Thymus (tissue), 11 donors: ENCODE measurements around the gene PML. TPM values are rescaled to one million over a fixed set of nuclear protein-coding genes. Genes with fewer than 3 reads are reported as not detected.
"Not testable (repeated sequence)": the region's sequence is repeated elsewhere in the genome, so short reads cannot be mapped to it uniquely, and the experiment has no call there.

Experiments
- DNase-seq, 9 donors: peaks; one replicate each; pipeline ENCODE4 v3.0.0-alpha.2; 2013; ENCODE audit warnings: low spot score in 9 of 9, low read depth in 6 of 9, missing footprints in 1 of 9
- H3K27ac ChIP-seq, 2 donors: one replicate each; pipeline ENCODE4 v1.5.1; 2013; ENCODE audit warnings: control low read depth in 1 of 2, low read depth in 1 of 2, low read length in 1 of 2, mild to moderate bottlenecking in 1 of 2, moderate library complexity in 1 of 2
- H3K27me3 ChIP-seq, 2 donors: one replicate each; pipeline ENCODE4 v1.5.1; 2013; ENCODE audit warnings: low read length in 1 of 2; ENCODE audit not compliant: control insufficient read depth in 2 of 2, insufficient read depth in 1 of 2
- H3K36me3 ChIP-seq, 2 donors: one replicate each; pipeline ENCODE4 v1.5.1; 2013; ENCODE audit warnings: low read length in 1 of 2, mild to moderate bottlenecking in 1 of 2, moderate library complexity in 1 of 2; ENCODE audit not compliant: control insufficient read depth in 2 of 2, insufficient read depth in 2 of 2
- H3K4me1 ChIP-seq, 2 donors: one replicate each; pipeline ENCODE4 v1.5.1; 2013; ENCODE audit warnings: low read length in 2 of 2; ENCODE audit not compliant: control insufficient read depth in 2 of 2, insufficient read depth in 2 of 2
- H3K4me3 ChIP-seq, 2 donors: one replicate each; pipeline ENCODE4 v1.5.1; 2013; ENCODE audit warnings: low read length in 2 of 2, control low read depth in 1 of 2, mild to moderate bottlenecking in 1 of 2
- H3K9me3 ChIP-seq, 2 donors: one replicate each; pipeline ENCODE4 v1.5.1; 2013; ENCODE audit warnings: low read length in 1 of 2, mild to moderate bottlenecking in 1 of 2; ENCODE audit not compliant: control insufficient read depth in 2 of 2, insufficient read depth in 1 of 2
- WGBS: extraction: QIAGEN DNeasy Blood & Tissue Kit; methylation state at CpG from one replicate; pipeline ENCODE4 v1.1.7; 2013; 5-methylcytosine and 5-hydroxymethylcytosine counted together
- polyA plus RNA-seq: library from polyadenylated mRNA; stranded (reverse); fragments of 200-250 nt; gene quantifications from one replicate; pipeline ENCODE4 v1.2.3, GENCODE V29; 2013
- total RNA-seq: library from RNA; stranded (reverse); fragments of 120-200 nt; gene quantifications from one replicate; pipeline ENCODE4 v1.2.4, GENCODE V29; 2013
- donor health status: healthy.

The PML gene
- total and polyA plus RNA-seq, 2 donors, result 13.0 to 35.7 TPM

- WGBS, result no CpG with 5 or more reads among the region's 27 CpGs
- not testable (repeated sequence) for H3K27me3 ChIP-seq, H3K4me1 ChIP-seq, H3K9me3 ChIP-seq, H3K36me3 ChIP-seq, H3K4me3 ChIP-seq, DNase-seq, H3K27ac ChIP-seq
Measured at GRCh38 chr15:74096753-74097474, 102.4 kb downstream of the PML start.

Other genes starting within 250 kb of the PML start
- gene INSYN1, start 241.4 kb upstream of the PML start, total RNA-seq, result 0.61 TPM
- gene INSYN1, start 241.4 kb upstream of the PML start, polyA plus RNA-seq, result 1.1 TPM
- not detected for gene TBC1D21, start 121.2 kb upstream of the PML start, total RNA-seq
- 0.05 TPM for gene TBC1D21, start 121.2 kb upstream of the PML start, polyA plus RNA-seq
- gene LOXL1, start 68.3 kb upstream of the PML start, total RNA-seq, result 6.6 TPM
- gene LOXL1, start 68.3 kb upstream of the PML start, polyA plus RNA-seq, result 6.7 TPM
- gene STOML1, start 2.4 kb upstream of the PML start, total RNA-seq, result 13.0 TPM
- 19.1 TPM for gene STOML1, start 2.4 kb upstream of the PML start, polyA plus RNA-seq
- 0.09 TPM for gene GOLGA6A, start 87.8 kb downstream of the PML start, total RNA-seq
- gene GOLGA6A, start 87.8 kb downstream of the PML start, polyA plus RNA-seq, result 0.09 TPM
- gene ISLR2, start 135.9 kb downstream of the PML start, total RNA-seq, result 0.19 TPM
- gene ISLR2, start 135.9 kb downstream of the PML start, polyA plus RNA-seq, result 0.98 TPM
- gene ISLR, start 179.0 kb downstream of the PML start, total RNA-seq, result 6.9 TPM
- 11.0 TPM for gene ISLR, start 179.0 kb downstream of the PML start, polyA plus RNA-seq
- gene STRA6, start 208.1 kb downstream of the PML start, total RNA-seq, result 2.6 TPM
- 0.68 TPM for gene STRA6, start 208.1 kb downstream of the PML start, polyA plus RNA-seq
- 1.4 TPM for gene CCDC33, start 241.6 kb downstream of the PML start, total RNA-seq
- gene CCDC33, start 241.6 kb downstream of the PML start, polyA plus RNA-seq, result 0.39 TPM